ENCODE results near the gene SOX9. TPM values are rescaled to one million over a fixed set of nuclear protein-coding genes. Genes with fewer than 3 reads are reported as not detected.
A peak's percentile ranks its signal among the peaks of the same experiment; 100 is the strongest.

The SOX9 gene
- total RNA-seq, 1 donor from 2014 or later, result 54.0 TPM

DNA sequence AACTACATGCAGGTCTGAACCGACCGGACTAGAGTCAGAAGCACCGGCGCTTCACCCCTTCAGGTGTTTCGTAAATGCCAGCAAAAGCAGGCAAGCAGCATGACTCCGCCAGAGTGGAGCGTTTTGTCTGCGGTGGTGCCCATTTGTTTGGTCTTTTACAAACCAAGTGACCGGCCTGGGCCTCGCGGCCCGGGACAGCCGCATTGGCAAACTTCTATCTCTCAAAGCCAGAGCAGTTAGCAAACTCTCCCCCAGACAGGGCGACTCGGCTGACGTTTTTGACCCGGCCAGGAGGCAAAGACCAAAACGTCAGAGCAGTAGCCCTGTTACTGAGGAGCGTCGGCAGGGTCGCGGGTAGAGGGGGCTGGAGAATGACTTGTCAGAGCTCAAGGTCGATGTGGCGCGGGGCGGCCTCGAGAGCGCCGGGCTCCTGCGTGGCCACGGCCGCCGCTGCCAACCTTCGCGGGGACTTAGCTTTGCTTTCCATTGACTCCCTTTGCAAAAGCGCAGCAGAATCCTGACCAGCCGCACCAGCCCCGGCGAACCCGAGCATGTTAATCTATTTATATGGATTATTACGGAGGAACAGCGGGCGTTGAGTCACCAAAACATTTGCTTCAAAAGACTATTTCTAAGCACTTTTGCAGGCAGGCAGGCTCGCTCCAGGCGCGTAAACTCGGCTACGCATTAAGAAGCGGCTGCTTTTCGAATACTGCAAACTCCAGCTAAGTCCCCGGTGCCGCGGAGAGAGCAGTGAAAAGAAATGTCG is 763 bp upstream of the SOX9 start:
- peak overlapping the region; percentile 92 for H3K27ac Mint-ChIP-seq
- TF ChIP-seq, protein P1, sequence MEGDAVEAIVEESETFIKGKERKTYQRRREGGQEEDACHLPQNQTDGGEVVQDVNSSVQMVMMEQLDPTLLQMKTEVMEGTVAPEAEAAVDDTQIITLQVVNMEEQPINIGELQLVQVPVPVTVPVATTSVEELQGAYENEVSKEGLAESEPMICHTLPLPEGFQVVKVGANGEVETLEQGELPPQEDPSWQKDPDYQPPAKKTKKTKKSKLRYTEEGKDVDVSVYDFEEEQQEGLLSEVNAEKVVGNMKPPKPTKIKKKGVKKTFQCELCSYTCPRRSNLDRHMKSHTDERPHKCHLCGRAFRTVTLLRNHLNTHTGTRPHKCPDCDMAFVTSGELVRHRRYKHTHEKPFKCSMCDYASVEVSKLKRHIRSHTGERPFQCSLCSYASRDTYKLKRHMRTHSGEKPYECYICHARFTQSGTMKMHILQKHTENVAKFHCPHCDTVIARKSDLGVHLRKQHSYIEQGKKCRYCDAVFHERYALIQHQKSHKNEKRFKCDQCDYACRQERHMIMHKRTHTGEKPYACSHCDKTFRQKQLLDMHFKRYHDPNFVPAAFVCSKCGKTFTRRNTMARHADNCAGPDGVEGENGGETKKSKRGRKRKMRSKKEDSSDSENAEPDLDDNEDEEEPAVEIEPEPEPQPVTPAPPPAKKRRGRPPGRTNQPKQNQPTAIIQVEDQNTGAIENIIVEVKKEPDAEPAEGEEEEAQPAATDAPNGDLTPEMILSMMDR (conservative IDR thresholded peaks at IDR 0.05), result peak; percentile 18
- peak overlapping the region; percentile 96 for H3K4me3 Mint-ChIP-seq
- H3K4me1 Mint-ChIP-seq (ENCODE audit: unreplicated experiment), result peaks cover 39% of the 10 kb centered on the region
- no peak for DNase-seq (ENCODE audit: extremely low spot score, unreplicated experiment)
- H3K27me3 Mint-ChIP-seq, result peaks cover 71% of the 10 kb centered on the region
- peaks cover 15% of the 10 kb centered on the region for H3K36me3 Mint-ChIP-seq
- no peaks in the 10 kb centered on the region for H3K9me3 Mint-ChIP-seq

DNA sequence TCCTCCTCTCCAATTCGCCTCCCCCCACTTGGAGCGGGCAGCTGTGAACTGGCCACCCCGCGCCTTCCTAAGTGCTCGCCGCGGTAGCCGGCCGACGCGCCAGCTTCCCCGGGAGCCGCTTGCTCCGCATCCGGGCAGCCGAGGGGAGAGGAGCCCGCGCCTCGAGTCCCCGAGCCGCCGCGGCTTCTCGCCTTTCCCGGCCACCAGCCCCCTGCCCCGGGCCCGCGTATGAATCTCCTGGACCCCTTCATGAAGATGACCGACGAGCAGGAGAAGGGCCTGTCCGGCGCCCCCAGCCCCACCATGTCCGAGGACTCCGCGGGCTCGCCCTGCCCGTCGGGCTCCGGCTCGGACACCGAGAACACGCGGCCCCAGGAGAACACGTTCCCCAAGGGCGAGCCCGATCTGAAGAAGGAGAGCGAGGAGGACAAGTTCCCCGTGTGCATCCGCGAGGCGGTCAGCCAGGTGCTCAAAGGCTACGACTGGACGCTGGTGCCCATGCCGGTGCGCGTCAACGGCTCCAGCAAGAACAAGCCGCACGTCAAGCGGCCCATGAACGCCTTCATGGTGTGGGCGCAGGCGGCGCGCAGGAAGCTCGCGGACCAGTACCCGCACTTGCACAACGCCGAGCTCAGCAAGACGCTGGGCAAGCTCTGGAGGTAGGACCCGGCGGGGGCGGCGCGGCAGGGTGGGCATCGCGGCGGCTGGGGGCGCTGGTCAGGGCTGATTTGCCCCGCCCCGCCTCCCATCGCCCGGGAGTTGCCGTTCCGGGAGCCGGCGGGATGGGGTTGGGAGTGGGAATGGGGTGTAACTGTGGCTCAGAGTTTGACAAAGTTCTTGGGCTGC is 567 bp downstream of the SOX9 start:
- Mint-ChIP-seq H3K4me3 (peak overlapping the region; percentile 96), H3K27ac (peak overlapping the region; percentile 92), H3K36me3 (peaks cover 15% of the 10 kb centered on the region), H3K4me1 (ENCODE audit: unreplicated experiment) (peaks cover 43% of the 10 kb centered on the region), H3K27me3 (peaks cover 57% of the 10 kb centered on the region), H3K9me3 (no peaks in the 10 kb centered on the region)
- DNase-seq (ENCODE audit: extremely low spot score, unreplicated experiment), result peak; percentile 80
- TF ChIP-seq, protein P1 (conservative IDR thresholded peaks at IDR 0.05), result peak; percentile 5

DNA sequence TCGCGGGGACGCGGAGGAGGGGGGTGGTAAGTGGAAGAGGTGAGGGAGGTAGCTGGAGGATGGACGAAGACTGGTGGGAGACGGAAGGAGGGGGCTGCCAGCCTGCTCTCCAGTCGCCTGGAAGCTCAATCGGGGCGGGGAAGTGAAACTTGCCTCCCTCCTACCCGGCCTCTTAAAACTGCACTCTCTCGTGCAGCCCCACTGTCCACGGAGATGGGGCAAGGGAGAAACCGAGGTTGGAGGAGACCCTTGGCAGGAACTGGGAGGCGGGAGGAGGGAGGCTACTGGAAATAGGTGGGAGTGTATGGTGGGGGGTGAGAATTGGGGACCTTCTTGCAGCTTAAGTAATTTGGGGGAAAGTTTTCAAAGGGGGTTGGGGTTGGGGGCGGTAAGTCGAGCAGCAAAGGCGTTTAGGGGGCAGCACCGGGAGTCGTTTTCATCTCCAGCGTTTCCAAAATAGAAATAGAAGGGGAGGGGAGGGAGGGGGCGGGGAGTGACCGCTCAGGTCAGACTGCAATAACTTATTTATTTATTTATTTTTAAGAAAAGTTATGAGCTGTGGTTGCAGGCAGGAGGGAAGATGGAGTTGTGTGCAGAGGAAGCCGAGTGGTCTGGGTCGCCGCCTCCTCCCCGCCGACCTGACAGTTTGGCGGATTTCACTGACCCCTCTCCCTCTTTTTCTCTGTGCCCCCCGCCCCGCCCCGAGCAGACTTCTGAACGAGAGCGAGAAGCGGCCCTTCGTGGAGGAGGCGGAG is 1.4 kb downstream of the SOX9 start:
- Mint-ChIP-seq H3K27me3 (peaks cover 49% of the 10 kb centered on the region), H3K27ac (peak overlapping the region; percentile 82), H3K36me3 (peaks cover 15% of the 10 kb centered on the region), H3K4me3 (peak overlapping the region; percentile 96), H3K4me1 (ENCODE audit: unreplicated experiment) (peaks cover 45% of the 10 kb centered on the region), H3K9me3 (no peaks in the 10 kb centered on the region)
- no peak for DNase-seq (ENCODE audit: extremely low spot score, unreplicated experiment)
- TF ChIP-seq, protein P1 (conservative IDR thresholded peaks at IDR 0.05), result no peak

DNA sequence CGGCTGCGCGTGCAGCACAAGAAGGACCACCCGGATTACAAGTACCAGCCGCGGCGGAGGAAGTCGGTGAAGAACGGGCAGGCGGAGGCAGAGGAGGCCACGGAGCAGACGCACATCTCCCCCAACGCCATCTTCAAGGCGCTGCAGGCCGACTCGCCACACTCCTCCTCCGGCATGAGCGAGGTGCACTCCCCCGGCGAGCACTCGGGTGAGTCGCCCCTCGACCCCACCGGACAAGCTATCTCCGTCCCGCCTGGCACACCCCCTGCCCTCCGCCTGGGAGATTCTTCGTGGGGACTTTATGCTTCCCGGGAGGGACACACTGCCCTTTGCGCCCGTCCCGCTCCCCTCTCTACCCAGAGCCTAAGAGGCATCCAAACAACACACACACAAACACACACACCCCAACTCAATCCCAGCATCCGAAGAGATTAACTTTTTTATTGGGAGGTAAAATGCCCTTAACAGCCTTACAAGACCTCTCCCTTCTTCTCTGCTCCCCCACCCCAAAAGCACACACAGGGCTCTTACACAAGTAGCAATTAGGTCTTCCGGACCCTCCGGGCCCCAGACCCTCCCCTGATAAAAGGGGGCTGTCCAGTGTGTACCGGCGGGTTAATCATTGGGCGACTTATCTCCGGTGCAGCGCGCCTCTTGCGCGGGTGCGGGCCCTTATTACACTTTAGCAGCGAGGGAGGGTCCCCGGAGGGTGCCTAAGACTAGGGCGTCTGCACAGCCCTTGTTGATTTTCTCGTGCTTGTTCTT is 2.1 kb downstream of the SOX9 start:
- Mint-ChIP-seq H3K9me3 (no peaks in the 10 kb centered on the region), H3K27ac (peak overlapping the region; percentile 81), H3K4me1 (ENCODE audit: unreplicated experiment) (peaks cover 49% of the 10 kb centered on the region), H3K27me3 (peaks cover 42% of the 10 kb centered on the region), H3K4me3 (peak overlapping the region; percentile 96), H3K36me3 (peaks cover 15% of the 10 kb centered on the region)
- no peak for DNase-seq (ENCODE audit: extremely low spot score, unreplicated experiment)
- TF ChIP-seq, protein P1 (conservative IDR thresholded peaks at IDR 0.05), result no peak
